ENCODE data around the gene JAK3. TPM values are rescaled to one million over a fixed set of nuclear protein-coding genes. Genes with fewer than 3 reads are reported as not detected.

Gene JAK3
- total RNA-seq, 1 donor from 2014 or later = 28.1 TPM

GRCh38 chr19:17795495-17795856, 52.3 kb downstream of the JAK3 start:
- DNase-seq (ENCODE audit: low spot score in 2 of 2) = no peak
- no peak overlapping the region for H3K27ac ChIP-seq
- no peaks in the 10 kb centered on the region for H3K4me1 ChIP-seq
- no peak overlapping the region for H3K4me3 ChIP-seq
- H3K36me3 ChIP-seq = no peaks in the 10 kb centered on the region
- no peaks in the 10 kb centered on the region for H3K27me3 ChIP-seq
- intact Hi-C loops (cut with DNase I) = no loop called here
- no peaks in the 10 kb centered on the region for H3K9me3 ChIP-seq
- TF ChIP-seq CTCF (IDR thresholded peaks at IDR 0.05) = no peak

DNA sequence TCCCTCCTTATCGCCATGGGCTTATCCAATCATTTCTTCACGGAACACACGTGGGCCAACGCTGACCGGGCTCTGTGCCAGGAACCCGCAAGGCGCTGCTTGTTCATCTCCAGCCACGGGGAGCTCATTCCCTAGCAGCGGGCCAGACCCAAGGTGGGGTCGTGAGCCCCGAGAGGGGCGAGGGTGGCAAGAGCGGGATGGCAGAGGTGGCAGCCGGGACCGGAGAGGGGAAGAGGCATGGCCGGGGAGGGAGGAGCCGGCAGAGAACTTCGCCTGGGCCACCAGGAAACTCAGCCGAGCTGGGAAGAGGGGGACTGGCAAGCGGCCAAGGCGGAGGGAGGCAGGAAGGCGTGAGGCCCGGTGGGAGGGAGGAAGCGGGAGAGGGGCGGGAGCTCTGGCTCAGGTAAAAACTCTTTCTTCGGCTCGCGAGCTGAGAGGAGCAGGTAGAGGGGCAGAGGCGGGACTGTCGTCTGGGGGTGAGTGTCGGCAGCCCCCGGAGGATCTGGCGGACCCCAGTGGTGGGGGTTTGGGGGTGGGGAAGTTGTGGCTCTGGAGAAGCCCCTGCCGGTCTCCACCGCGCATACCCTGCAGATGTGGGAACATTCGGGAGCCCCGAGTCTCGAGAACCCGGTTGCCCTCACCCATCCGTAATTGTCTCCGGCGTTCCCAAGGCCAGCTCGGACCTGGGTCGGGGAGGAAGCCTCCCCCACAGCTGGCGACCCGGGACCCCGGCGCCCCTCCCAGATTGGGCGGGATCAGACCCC, 52.9 kb downstream of the JAK3 start, which contains the start of gene B3GNT3:
TSS of gene B3GNT3 (plus strand) at position 408 of the 764 bp plus-strand sequence. CDS start 12,670 bp downstream, outside the sequence.
- no peak for TF ChIP-seq CTCF (IDR thresholded peaks at IDR 0.05)
- Histone ChIP-seq H3K4me3 (no peak within 1 kb of the TSS), H3K27me3 (no peaks in the 10 kb centered on the region), H3K27ac (no peak within 1 kb of the TSS), H3K9me3 (no peaks in the 10 kb centered on the region), H3K36me3 (no peaks in the 10 kb centered on the region), H3K4me1 (no peaks in the 10 kb centered on the region)
- intact Hi-C loops (cut with DNase I) = no loop called here
- no peak for DNase-seq (ENCODE audit: low spot score in 2 of 2)

DNA sequence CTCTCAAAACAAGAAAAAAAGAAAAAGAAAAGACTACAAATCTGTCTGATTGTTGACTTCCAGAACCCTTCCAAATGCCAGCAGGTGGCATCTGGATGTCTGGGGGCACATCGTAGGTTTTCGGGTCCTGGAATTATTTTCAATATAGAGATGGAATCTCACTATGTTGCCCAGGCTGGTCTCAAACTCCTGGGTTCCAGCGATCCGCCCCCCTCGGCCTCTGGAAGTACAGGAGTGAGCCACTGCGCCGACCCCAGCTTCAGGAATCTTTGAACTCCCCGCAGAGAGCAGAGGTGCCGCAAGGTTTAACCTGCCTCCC, 53.4 kb downstream of the JAK3 start:
- Histone ChIP-seq H3K27ac (no peak overlapping the region), H3K9me3 (no peaks in the 10 kb centered on the region), H3K4me3 (no peak overlapping the region), H3K4me1 (no peaks in the 10 kb centered on the region), H3K27me3 (no peaks in the 10 kb centered on the region), H3K36me3 (no peaks in the 10 kb centered on the region)
- no peak for DNase-seq (ENCODE audit: low spot score in 2 of 2)
- no peak for TF ChIP-seq CTCF (IDR thresholded peaks at IDR 0.05)
- intact Hi-C loops (cut with DNase I) = no loop called here

DNA sequence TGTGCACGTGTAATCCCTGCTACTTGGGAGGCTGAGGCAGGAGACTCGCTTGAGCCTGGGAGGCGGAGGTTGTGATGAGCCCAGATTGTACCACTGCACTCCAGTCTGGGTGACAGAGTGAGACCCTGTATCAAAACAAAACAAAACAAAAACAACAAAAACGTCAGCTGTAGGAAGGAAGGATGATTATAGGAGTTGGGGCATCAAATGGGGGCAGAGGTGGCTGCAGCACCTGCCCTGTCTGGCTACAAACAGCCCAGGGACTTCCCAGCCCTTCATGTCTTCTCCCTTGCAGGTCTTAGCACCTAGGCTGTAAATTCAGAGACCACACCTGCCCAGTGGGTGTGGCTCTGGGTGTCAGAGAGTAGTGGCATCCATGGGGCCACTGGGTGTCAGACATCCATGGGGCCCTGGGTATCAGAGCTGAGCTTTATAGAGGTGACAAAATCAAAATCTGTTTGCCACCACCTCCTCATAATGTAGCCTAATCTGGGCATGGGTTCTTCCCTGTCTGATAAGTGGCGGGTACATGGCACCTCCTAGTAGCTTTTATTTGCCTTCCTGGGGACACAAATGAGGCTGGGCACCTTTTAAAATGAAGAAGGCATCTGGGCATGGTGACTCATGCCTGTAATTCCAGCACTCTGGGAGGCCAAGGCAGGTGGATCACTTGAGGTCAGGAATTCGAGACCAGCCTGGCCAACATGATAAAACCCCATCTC, 57.6 kb downstream of the JAK3 start:
- Histone ChIP-seq H3K9me3 (no peaks in the 10 kb centered on the region), H3K4me1 (no peaks in the 10 kb centered on the region), H3K4me3 (no peak overlapping the region), H3K36me3 (no peaks in the 10 kb centered on the region), H3K27me3 (no peaks in the 10 kb centered on the region), H3K27ac (no peak overlapping the region)
- intact Hi-C loops (cut with DNase I) = no loop called here
- no peak for DNase-seq (ENCODE audit: low spot score in 2 of 2)
- no peak for TF ChIP-seq CTCF (IDR thresholded peaks at IDR 0.05)

DNA sequence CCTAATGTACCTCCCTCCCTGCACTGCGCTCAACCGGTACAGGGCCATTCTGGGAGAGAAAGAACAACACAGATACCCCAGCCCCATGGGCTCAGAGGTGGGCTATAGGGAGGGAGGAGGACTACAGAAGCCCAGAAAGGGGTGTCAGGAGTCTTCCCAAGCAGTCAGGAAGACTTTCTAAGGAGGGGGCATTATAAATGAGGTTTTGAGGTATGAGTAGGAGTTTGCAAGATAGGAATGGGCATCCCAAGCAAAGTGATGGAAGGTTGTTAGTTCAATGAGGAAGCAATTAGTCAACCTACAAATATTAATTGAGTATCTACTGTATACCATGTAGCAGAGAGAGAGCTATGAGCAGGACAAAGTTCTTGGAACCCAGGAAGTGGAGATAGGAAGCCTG, 59.1 kb downstream of the JAK3 start:
- no peak for TF ChIP-seq CTCF (IDR thresholded peaks at IDR 0.05)
- no peak for DNase-seq (ENCODE audit: low spot score in 2 of 2)
- Histone ChIP-seq H3K4me3 (no peak overlapping the region), H3K9me3 (no peaks in the 10 kb centered on the region), H3K4me1 (no peaks in the 10 kb centered on the region), H3K36me3 (no peaks in the 10 kb centered on the region), H3K27ac (no peak overlapping the region), H3K27me3 (no peaks in the 10 kb centered on the region)
- intact Hi-C loops (cut with DNase I) = no loop called here

Measured in ascending aorta (tissue), 2 donors.